Measurements from ENCODE around the gene DOK1.

DOK1 gene

GRCh38 chr2:74603282-74604000 lies 48.9 kb downstream of the DOK1 start:
- DNase-seq, result no peak

GRCh38 chr2:74606927-74607326 lies 52.4 kb downstream of the DOK1 start:
- no peak for DNase-seq
